GM19043 (cell line): ENCODE results near the gene AKR7A2.
"Not testable (repeated sequence)": the region's sequence is repeated elsewhere in the genome, so short reads cannot be mapped to it uniquely, and the experiment has no call there.

ENCODE experiments used
- ATAC-seq: cut with Tn5 transposase; IDR thresholded peaks from one replicate; pipeline ENCODE4 v1.9.1; 2021; ENCODE audit warnings: low read depth; ENCODE audit not compliant: unreplicated experiment

AKR7A2 gene

GRCh38 chr1:19308509-19308907 is 3.4 kb downstream of the AKR7A2 start:
- no peak for ATAC-seq

GRCh38 chr1:19307794-19308508 is 4.0 kb downstream of the AKR7A2 start:
- ATAC-seq = no peak

- ATAC-seq = no peak
These were observed 5.0 kb downstream of the AKR7A2 start for GRCh38 chr1:19306941-19307340.

- ATAC-seq = no peak
These were observed 6.1 kb downstream of the AKR7A2 start for GRCh38 chr1:19305880-19306279.

GRCh38 chr1:19304081-19304480 is 7.9 kb downstream of the AKR7A2 start:
- not testable (repeated sequence) for ATAC-seq

GRCh38 chr1:19300211-19300610 is 11.7 kb downstream of the AKR7A2 start:
- no peak for ATAC-seq

- ATAC-seq = no peak
These were observed 17.3 kb downstream of the AKR7A2 start for GRCh38 chr1:19294638-19295037.

GRCh38 chr1:19289244-19289643 is 22.7 kb downstream of the AKR7A2 start:
- no peak for ATAC-seq

- not testable (repeated sequence) for ATAC-seq
These were observed 23.4 kb downstream of the AKR7A2 start, which contains the start of gene AKR7A3 for GRCh38 chr1:19288324-19289241. AKR7A3 (minus strand) TSS chr1:19288770; CDS start chr1:19288709, 61 bp downstream.

- no peak for ATAC-seq
These were observed 24.3 kb downstream of the AKR7A2 start for GRCh38 chr1:19287436-19288185.

GRCh38 chr1:19285807-19286206 is 26.1 kb downstream of the AKR7A2 start:
- ATAC-seq = not testable (repeated sequence)

GRCh38 chr1:19285366-19285765 is 26.6 kb downstream of the AKR7A2 start:
- not testable (repeated sequence) for ATAC-seq

- no peak for ATAC-seq
These were observed 27.1 kb downstream of the AKR7A2 start for GRCh38 chr1:19284881-19285280.

GRCh38 chr1:19283891-19284290 is 28.1 kb downstream of the AKR7A2 start:
- no peak for ATAC-seq

GRCh38 chr1:19274636-19275035 is 37.3 kb downstream of the AKR7A2 start:
- no peak for ATAC-seq

- not testable (repeated sequence) for ATAC-seq
These were observed 38.0 kb downstream of the AKR7A2 start for GRCh38 chr1:19273844-19274531.

- no peak for ATAC-seq
These were observed 38.7 kb downstream of the AKR7A2 start for GRCh38 chr1:19273106-19273843.

GRCh38 chr1:19272064-19272463 is 39.9 kb downstream of the AKR7A2 start:
- no peak for ATAC-seq

- ATAC-seq = not testable (repeated sequence)
These were observed 41.6 kb downstream of the AKR7A2 start for GRCh38 chr1:19270343-19270730.
